ENCODE results near the gene GLIPR2.

GRCh38 chr9:36144309-36145232 lies 8.0 kb downstream of the GLIPR2 start:
- TF ChIP-seq, protein P1, sequence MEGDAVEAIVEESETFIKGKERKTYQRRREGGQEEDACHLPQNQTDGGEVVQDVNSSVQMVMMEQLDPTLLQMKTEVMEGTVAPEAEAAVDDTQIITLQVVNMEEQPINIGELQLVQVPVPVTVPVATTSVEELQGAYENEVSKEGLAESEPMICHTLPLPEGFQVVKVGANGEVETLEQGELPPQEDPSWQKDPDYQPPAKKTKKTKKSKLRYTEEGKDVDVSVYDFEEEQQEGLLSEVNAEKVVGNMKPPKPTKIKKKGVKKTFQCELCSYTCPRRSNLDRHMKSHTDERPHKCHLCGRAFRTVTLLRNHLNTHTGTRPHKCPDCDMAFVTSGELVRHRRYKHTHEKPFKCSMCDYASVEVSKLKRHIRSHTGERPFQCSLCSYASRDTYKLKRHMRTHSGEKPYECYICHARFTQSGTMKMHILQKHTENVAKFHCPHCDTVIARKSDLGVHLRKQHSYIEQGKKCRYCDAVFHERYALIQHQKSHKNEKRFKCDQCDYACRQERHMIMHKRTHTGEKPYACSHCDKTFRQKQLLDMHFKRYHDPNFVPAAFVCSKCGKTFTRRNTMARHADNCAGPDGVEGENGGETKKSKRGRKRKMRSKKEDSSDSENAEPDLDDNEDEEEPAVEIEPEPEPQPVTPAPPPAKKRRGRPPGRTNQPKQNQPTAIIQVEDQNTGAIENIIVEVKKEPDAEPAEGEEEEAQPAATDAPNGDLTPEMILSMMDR (conservative IDR thresholded peaks at IDR 0.05): no peak
- no peak for TF ChIP-seq ZFX (IDR thresholded peaks at IDR 0.05)
